ENCODE results near the gene MLLT6.

DNA sequence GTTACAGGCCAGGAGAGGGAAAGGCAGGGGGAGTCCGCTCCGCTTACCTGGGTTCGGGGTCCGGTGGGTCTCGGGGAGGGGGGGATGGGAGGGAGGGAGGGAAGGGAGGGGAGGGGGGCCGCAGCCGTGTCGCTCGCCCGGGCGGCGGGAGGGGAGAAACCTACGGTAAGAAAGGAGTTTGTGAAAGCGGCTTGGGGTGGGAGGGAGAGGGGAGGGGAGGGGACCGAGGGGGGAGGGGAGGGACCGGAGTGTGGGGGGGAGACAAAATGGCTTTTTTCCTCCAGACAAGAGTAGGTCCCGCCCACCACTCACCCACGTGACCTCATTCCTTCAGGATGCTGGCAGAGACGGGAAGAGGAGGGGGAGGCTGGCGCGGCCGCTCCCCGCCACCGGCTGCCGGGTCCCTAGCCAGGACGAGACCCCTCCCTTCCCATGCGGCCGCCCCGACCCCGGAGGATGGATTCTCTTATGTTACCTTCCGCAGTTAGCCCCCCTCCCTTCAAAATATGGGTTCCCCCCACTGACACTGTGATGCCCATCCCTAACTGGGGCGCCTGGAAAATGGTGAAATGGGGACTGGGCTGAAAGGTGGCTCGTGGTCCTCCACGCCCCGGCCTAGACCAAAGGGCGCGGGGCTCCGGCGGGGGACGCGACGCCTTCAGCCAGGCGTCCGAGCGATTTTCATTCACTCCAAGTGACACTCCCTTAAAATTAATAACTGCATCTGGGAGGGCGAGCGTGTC, 43.2 kb downstream of the MLLT6 start, which contains the start of gene PCGF2:
- TF ChIP-seq, protein P1, sequence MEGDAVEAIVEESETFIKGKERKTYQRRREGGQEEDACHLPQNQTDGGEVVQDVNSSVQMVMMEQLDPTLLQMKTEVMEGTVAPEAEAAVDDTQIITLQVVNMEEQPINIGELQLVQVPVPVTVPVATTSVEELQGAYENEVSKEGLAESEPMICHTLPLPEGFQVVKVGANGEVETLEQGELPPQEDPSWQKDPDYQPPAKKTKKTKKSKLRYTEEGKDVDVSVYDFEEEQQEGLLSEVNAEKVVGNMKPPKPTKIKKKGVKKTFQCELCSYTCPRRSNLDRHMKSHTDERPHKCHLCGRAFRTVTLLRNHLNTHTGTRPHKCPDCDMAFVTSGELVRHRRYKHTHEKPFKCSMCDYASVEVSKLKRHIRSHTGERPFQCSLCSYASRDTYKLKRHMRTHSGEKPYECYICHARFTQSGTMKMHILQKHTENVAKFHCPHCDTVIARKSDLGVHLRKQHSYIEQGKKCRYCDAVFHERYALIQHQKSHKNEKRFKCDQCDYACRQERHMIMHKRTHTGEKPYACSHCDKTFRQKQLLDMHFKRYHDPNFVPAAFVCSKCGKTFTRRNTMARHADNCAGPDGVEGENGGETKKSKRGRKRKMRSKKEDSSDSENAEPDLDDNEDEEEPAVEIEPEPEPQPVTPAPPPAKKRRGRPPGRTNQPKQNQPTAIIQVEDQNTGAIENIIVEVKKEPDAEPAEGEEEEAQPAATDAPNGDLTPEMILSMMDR (IDR thresholded peaks at IDR 0.05), result no peak
- TF ChIP-seq POLR2A (IDR thresholded peaks at IDR 0.05), result peak in 1 of 2 donors; percentile 13
